Activated CD4-positive, alpha-beta T cell treated with anti-CD3 and anti-CD28 coated beads, Interleukin-10, Interleukin-2, amounts not matched to agents 100 ng/mL and 50 ng/mL, durations not matched to agents 16 hours and 8 hours (primary cell): ENCODE results near the gene LSAMP.

Experiments used
- DNase-seq: peaks from one replicate; pipeline ENCODE4 v3.0.0-alpha.2; 2020

Gene LSAMP

GRCh38 chr3:116429479-116430269 lies 15.6 kb downstream of the LSAMP start:
- no peak for DNase-seq

GRCh38 chr3:116426036-116426435 lies 19.3 kb downstream of the LSAMP start:
- no peak for DNase-seq

- DNase-seq = no peak
Measured at GRCh38 chr3:116425126-116425525, 20.2 kb downstream of the LSAMP start.

GRCh38 chr3:116423945-116424344 lies 21.3 kb downstream of the LSAMP start:
- DNase-seq = no peak

GRCh38 chr3:116423374-116423773 lies 21.9 kb downstream of the LSAMP start:
- no peak for DNase-seq

- no peak for DNase-seq
Measured at GRCh38 chr3:116417151-116417550, 28.1 kb downstream of the LSAMP start.

- DNase-seq = no peak
Measured at GRCh38 chr3:116413319-116413718, 32.0 kb downstream of the LSAMP start.

- DNase-seq = no peak
Measured at GRCh38 chr3:116408473-116408872, 36.8 kb downstream of the LSAMP start.

GRCh38 chr3:116405231-116405630 lies 40.1 kb downstream of the LSAMP start:
- no peak for DNase-seq

- DNase-seq = no peak
Measured at GRCh38 chr3:116399701-116400226, 45.5 kb downstream of the LSAMP start.

GRCh38 chr3:116394365-116394764 lies 50.9 kb downstream of the LSAMP start:
- no peak for DNase-seq

GRCh38 chr3:116393199-116393598 lies 52.1 kb downstream of the LSAMP start:
- DNase-seq = no peak

GRCh38 chr3:116392291-116392690 lies 53.0 kb downstream of the LSAMP start:
- no peak for DNase-seq

- no peak for DNase-seq
Measured at GRCh38 chr3:116391296-116392201, 53.7 kb downstream of the LSAMP start.

- no peak for DNase-seq
Measured at GRCh38 chr3:116390318-116390717, 55.0 kb downstream of the LSAMP start.

GRCh38 chr3:116388867-116389385 lies 56.4 kb downstream of the LSAMP start:
- no peak for DNase-seq

- DNase-seq = no peak
Measured at GRCh38 chr3:116386168-116386567, 59.1 kb downstream of the LSAMP start.

- no peak for DNase-seq
Measured at GRCh38 chr3:116384717-116385116, 60.6 kb downstream of the LSAMP start.

- no peak for DNase-seq
Measured at GRCh38 chr3:116378077-116378476, 67.2 kb downstream of the LSAMP start.

- DNase-seq = no peak
Measured at GRCh38 chr3:116374901-116375300, 70.4 kb downstream of the LSAMP start.

- no peak for DNase-seq
Measured at GRCh38 chr3:116367761-116368395, 77.4 kb downstream of the LSAMP start.

- DNase-seq = no peak
Measured at GRCh38 chr3:116356056-116356455, 89.2 kb downstream of the LSAMP start.

- no peak for DNase-seq
Measured at GRCh38 chr3:116354382-116354781, 90.9 kb downstream of the LSAMP start.
